K562 (cell line): ENCODE data around the gene RDH8. TPM values are rescaled to one million over a fixed set of nuclear protein-coding genes. Genes with fewer than 3 reads are reported as not detected.

Source experiments
- CBFA2T2 ChIP-seq: fragments of 450-650 bp; conservative IDR thresholded peaks from 2 replicates; pipeline ENCODE4 v1.6.1; 2017; ENCODE audit warnings: mild to moderate bottlenecking
- DIDO1 ChIP-seq: fragments of 450-650 bp; IDR thresholded peaks from 2 replicates; pipeline ENCODE4 v1.6.1; 2016; ENCODE audit warnings: low read depth, missing biosample characterization, missing genetic modification characterization
- ILF3 ChIP-seq: fragments of 450-650 bp; IDR thresholded peaks from 2 replicates; pipeline ENCODE4 v1.6.1; 2018; ENCODE audit warnings: antibody characterized with exemption, mild to moderate bottlenecking, moderate library complexity, borderline replicate concordance
- NFYB ChIP-seq: IDR thresholded peaks from 2 replicates; pipeline ENCODE4 v1.6.1; 2011; ENCODE audit warnings: mild to moderate bottlenecking, moderate library complexity; ENCODE audit not compliant: insufficient read length; ENCODE audit errors: extremely low read depth
- RCOR1 ChIP-seq, 2 experiments: IDR thresholded peaks; 2 replicates each; pipeline ENCODE4 v1.6.1; 2012; ENCODE audit warnings: low read depth in 2 of 2, low read length in 2 of 2, borderline replicate concordance in 1 of 2, improper control_type of control experiment in 1 of 2
- RUNX1 ChIP-seq: sonication (generic); IDR thresholded peaks from 2 replicates; pipeline ENCODE4 v1.6.1; 2016; ENCODE audit warnings: antibody characterized with exemption, low read depth
- TCF7 ChIP-seq: sonication (generic); IDR thresholded peaks from 2 replicates; pipeline ENCODE4 v1.6.1; 2016; ENCODE audit warnings: antibody characterized with exemption, borderline replicate concordance
- ZC3H11A ChIP-seq: IDR thresholded peaks from 2 replicates; pipeline ENCODE4 v1.6.1; 2012; ENCODE audit warnings: low read depth, low read length, improper control_type of control experiment
- ZNF644 ChIP-seq: fragments of 200-800 bp; sonication (Bioruptor generic); IDR thresholded peaks from 2 replicates; pipeline ENCODE4 v1.6.1; 2016; ENCODE audit warnings: low read depth, missing genetic modification characterization, missing compliant biosample characterization
- ZNF79 ChIP-seq: fragments of 250-450 bp; sonication (Bioruptor Pico); IDR thresholded peaks from 2 replicates; pipeline ENCODE4 v1.4.0; 2020; ENCODE audit warnings: low read depth, mild to moderate bottlenecking, moderate library complexity
- polyA plus RNA-seq, 8 experiments: library from polyadenylated mRNA; depleted of rRNA in 4 of 8; stranded (reverse) in 5 of 8; unstranded in 3 of 8; fragments of >200 nt; fragmentation: Nextera tagmentation in 2 of 8; fragmentation: Illumina TruSeq in 1 of 8; extraction: Ambion mirVana in 2 of 8; extraction: Trizol in 1 of 8; gene quantifications; 2 replicates each; pipeline versions ENCODE4 v1.2.1 to v1.2.3, GENCODE V29; 2011 to 2014; ENCODE audit warnings: inconsistent platforms in 1 of 8, missing spikeins in 1 of 8
- total RNA-seq, 7 experiments: library from RNA; depleted of rRNA in 6 of 7; stranded (reverse); fragments of >200 nt in 6 of 7; fragmentation: Illumina TruSeq in 2 of 7; extraction: Trizol in 2 of 7; gene quantifications; 2 replicates each; pipeline versions ENCODE4 v1.2.1 to v1.2.3, GENCODE V29; 2011 to 2021; ENCODE audit warnings: low replicate concordance in 1 of 7
- TF ChIP-seq, protein P1 (sequence below), 3 experiments: fragments of 200-800 bp in 1 of 3; sonication (Bioruptor generic) in 1 of 3; sonication (generic) in 1 of 3; formaldehyde crosslinking in 1 of 3; IDR thresholded peaks; 2 replicates each; pipeline versions ENCODE4 v1.6.1 to v1.8.0; 2016 to 2022; ENCODE audit warnings: mild to moderate bottlenecking in 2 of 3, missing compliant biosample characterization in 2 of 3, missing genetic modification characterization in 2 of 3, missing genetic modification reagents in 1 of 3
- TF ChIP-seq, protein P2 (sequence below): fragments of 450-650 bp; IDR thresholded peaks from 2 replicates; pipeline ENCODE4 v1.6.1; 2014; ENCODE audit warnings: low read depth, mild to moderate bottlenecking, moderate library complexity, borderline replicate concordance
- TF ChIP-seq, protein P3 (sequence below): fragments of 200-600 bp; sonication (generic); IDR thresholded peaks from one replicate; pipeline ENCODE4 v1.6.1; 2012; ENCODE audit warnings: mild to moderate bottlenecking, low read depth, low read length, inconsistent platforms

Gene RDH8
- total and polyA plus RNA-seq, 9 of the 15 experiments (the other 6 are each of a cell fraction or from before 2014, with no cell fraction given) = not detected

DNA sequence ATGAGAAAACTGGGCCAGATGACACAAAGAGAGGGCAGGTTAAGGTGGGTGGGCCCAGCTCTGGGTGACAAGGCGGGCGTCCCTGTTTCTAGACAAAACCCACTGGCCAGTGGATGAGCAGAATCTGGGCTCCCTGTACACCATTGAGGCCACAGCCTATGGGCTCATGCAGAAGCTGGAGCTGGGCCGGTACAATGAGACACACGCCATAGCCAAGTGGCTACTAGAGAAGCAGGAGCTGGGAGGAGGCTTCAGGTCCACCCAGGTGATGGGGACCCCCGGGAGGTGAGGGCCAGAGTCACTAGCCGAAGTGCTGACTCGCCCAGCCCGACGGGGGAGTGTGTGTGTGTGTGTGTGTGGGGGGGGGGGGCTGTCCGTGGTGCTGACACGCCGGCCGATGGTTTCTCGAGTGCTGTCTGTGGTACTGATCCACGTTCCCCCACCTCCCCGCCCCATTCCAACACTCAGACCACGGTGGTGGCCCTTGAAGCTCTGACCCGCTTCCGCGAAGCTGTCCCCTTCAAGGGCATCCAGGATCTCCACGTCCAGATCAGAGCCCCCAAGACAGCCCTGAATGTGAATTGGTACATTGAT is 48.5 kb downstream of the RDH8 start (continued):
- TF ChIP-seq RUNX1 (no peak), ILF3 (no peak), NFYB (no peak), ZNF644 (tag) (peak; percentile 81), DIDO1 (tag) (no peak), ZNF79 (no peak), CBFA2T2 (no peak), TCF7 (no peak), RCOR1 (IDR thresholded peaks at IDR 0.05; ENCODE audit: borderline replicate concordance in 1 of 2, low read depth in 2 of 2, low read length in 2 of 2) (peak in 1 of 2 experiments; percentile 71; a peak in 2 of 4 replicates), ZC3H11A (no peak)
- TF ChIP-seq, protein P1, sequence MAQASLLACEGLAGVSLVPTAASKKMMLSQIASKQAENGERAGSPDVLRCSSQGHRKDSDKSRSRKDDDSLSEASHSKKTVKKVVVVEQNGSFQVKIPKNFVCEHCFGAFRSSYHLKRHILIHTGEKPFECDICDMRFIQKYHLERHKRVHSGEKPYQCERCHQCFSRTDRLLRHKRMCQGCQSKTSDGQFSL (CRISPR knock-in tag; IDR thresholded peaks at IDR 0.05) = peak; percentile 99
- TF ChIP-seq, protein P1 (tag; IDR thresholded peaks at IDR 0.05) = peak in 1 of 2 experiments; percentile 100; a peak in 2 of 4 replicates
- TF ChIP-seq, protein P2, sequence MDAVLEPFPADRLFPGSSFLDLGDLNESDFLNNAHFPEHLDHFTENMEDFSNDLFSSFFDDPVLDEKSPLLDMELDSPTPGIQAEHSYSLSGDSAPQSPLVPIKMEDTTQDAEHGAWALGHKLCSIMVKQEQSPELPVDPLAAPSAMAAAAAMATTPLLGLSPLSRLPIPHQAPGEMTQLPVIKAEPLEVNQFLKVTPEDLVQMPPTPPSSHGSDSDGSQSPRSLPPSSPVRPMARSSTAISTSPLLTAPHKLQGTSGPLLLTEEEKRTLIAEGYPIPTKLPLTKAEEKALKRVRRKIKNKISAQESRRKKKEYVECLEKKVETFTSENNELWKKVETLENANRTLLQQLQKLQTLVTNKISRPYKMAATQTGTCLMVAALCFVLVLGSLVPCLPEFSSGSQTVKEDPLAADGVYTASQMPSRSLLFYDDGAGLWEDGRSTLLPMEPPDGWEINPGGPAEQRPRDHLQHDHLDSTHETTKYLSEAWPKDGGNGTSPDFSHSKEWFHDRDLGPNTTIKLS = no peak
- TF ChIP-seq, protein P3, sequence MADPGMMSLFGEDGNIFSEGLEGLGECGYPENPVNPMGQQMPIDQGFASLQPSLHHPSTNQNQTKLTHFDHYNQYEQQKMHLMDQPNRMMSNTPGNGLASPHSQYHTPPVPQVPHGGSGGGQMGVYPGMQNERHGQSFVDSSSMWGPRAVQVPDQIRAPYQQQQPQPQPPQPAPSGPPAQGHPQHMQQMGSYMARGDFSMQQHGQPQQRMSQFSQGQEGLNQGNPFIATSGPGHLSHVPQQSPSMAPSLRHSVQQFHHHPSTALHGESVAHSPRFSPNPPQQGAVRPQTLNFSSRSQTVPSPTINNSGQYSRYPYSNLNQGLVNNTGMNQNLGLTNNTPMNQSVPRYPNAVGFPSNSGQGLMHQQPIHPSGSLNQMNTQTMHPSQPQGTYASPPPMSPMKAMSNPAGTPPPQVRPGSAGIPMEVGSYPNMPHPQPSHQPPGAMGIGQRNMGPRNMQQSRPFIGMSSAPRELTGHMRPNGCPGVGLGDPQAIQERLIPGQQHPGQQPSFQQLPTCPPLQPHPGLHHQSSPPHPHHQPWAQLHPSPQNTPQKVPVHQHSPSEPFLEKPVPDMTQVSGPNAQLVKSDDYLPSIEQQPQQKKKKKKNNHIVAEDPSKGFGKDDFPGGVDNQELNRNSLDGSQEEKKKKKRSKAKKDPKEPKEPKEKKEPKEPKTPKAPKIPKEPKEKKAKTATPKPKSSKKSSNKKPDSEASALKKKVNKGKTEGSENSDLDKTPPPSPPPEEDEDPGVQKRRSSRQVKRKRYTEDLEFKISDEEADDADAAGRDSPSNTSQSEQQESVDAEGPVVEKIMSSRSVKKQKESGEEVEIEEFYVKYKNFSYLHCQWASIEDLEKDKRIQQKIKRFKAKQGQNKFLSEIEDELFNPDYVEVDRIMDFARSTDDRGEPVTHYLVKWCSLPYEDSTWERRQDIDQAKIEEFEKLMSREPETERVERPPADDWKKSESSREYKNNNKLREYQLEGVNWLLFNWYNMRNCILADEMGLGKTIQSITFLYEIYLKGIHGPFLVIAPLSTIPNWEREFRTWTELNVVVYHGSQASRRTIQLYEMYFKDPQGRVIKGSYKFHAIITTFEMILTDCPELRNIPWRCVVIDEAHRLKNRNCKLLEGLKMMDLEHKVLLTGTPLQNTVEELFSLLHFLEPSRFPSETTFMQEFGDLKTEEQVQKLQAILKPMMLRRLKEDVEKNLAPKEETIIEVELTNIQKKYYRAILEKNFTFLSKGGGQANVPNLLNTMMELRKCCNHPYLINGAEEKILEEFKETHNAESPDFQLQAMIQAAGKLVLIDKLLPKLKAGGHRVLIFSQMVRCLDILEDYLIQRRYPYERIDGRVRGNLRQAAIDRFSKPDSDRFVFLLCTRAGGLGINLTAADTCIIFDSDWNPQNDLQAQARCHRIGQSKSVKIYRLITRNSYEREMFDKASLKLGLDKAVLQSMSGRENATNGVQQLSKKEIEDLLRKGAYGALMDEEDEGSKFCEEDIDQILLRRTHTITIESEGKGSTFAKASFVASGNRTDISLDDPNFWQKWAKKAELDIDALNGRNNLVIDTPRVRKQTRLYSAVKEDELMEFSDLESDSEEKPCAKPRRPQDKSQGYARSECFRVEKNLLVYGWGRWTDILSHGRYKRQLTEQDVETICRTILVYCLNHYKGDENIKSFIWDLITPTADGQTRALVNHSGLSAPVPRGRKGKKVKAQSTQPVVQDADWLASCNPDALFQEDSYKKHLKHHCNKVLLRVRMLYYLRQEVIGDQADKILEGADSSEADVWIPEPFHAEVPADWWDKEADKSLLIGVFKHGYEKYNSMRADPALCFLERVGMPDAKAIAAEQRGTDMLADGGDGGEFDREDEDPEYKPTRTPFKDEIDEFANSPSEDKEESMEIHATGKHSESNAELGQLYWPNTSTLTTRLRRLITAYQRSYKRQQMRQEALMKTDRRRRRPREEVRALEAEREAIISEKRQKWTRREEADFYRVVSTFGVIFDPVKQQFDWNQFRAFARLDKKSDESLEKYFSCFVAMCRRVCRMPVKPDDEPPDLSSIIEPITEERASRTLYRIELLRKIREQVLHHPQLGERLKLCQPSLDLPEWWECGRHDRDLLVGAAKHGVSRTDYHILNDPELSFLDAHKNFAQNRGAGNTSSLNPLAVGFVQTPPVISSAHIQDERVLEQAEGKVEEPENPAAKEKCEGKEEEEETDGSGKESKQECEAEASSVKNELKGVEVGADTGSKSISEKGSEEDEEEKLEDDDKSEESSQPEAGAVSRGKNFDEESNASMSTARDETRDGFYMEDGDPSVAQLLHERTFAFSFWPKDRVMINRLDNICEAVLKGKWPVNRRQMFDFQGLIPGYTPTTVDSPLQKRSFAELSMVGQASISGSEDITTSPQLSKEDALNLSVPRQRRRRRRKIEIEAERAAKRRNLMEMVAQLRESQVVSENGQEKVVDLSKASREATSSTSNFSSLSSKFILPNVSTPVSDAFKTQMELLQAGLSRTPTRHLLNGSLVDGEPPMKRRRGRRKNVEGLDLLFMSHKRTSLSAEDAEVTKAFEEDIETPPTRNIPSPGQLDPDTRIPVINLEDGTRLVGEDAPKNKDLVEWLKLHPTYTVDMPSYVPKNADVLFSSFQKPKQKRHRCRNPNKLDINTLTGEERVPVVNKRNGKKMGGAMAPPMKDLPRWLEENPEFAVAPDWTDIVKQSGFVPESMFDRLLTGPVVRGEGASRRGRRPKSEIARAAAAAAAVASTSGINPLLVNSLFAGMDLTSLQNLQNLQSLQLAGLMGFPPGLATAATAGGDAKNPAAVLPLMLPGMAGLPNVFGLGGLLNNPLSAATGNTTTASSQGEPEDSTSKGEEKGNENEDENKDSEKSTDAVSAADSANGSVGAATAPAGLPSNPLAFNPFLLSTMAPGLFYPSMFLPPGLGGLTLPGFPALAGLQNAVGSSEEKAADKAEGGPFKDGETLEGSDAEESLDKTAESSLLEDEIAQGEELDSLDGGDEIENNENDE = no peak
